Muscle layer of duodenum (tissue), 2 donors: ENCODE measurements around the gene SLC9A5.

Source experiments
- H3K27ac ChIP-seq: one replicate; pipeline ENCODE4 v1.7.0; 2013; ENCODE audit warnings: mild to moderate bottlenecking, low read length
- H3K27me3 ChIP-seq: one replicate; pipeline ENCODE4 v1.7.0; 2013; ENCODE audit warnings: low read depth, mild to moderate bottlenecking, control low read depth, low read length
- H3K36me3 ChIP-seq, 2 donors: one replicate each; pipeline ENCODE4 v1.7.0; 2013; ENCODE audit warnings: low read length in 2 of 2, control low read depth in 1 of 2, mild to moderate bottlenecking in 1 of 2; ENCODE audit not compliant: insufficient read depth in 2 of 2, control insufficient read depth in 1 of 2
- H3K4me1 ChIP-seq, 2 donors: one replicate each; pipeline ENCODE4 v1.7.0; 2013; ENCODE audit warnings: low read length in 2 of 2, mild to moderate bottlenecking in 2 of 2, control low read depth in 1 of 2, moderate library complexity in 1 of 2; ENCODE audit not compliant: insufficient read depth in 2 of 2, control insufficient read depth in 1 of 2
- H3K4me3 ChIP-seq, 2 donors: one replicate each; pipeline ENCODE4 v1.7.0; 2013; ENCODE audit warnings: low read length in 2 of 2, low read depth in 1 of 2, mild to moderate bottlenecking in 1 of 2
- H3K9me3 ChIP-seq, 2 donors: one replicate each; pipeline ENCODE4 v1.7.0; 2013; ENCODE audit warnings: low read length in 2 of 2, control low read depth in 1 of 2, mild to moderate bottlenecking in 1 of 2; ENCODE audit not compliant: control insufficient read depth in 1 of 2
- donor health status: healthy.

The SLC9A5 gene

DNA sequence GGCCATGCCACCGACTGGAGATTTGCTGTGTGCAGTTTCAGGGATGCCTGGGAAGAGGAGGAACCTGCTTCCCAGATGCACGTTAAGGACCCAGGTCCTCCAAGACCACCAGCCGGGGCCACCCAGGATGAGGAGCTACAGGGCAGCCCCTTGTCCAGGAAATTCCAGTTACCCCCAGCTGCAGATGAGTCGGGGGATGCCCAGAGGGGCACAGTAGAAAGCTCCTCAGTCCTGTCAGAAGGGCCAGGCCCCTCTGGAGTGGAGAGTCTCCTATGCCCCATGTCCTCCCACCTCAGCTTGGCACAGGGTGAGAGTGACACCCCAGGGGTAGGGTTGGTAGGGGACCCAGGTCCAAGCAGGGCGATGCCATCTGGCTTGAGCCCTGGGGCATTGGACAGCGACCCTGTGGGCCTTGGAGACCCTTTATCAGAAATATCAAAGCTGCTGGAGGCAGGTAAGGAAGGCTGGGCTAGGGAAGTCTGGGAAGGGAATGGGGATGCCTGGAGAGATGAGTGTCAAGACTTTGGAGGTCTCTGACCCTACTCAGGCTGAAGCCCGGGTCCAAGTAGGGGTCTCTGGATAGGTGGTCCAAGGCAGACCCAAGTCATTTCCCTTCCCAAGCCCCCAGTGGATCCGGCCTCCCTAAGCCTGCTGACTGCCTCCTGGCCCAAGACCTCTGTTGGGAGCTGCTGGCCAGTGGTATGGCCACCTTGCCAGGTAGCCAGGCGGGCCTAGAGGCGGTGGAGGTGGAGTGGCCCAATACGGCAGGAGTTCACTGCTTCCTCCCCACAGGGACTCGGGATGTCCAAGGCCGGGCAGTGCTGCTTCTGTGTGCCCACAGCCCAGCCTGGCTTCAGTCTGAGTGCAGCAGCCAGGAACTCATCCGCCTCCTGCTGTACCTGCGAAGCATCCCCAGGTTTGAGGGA, 31.6 kb downstream of the SLC9A5 start:
- no peaks in the 10 kb centered on the region for H3K9me3 ChIP-seq
- peaks cover 0 to 9% of the 10 kb centered on the region in 2 donors for H3K36me3 ChIP-seq
- no peaks in the 10 kb centered on the region for H3K27me3 ChIP-seq
- H3K27ac ChIP-seq: no peak overlapping the region
- H3K4me3 ChIP-seq: no peak overlapping the region
- peaks cover 4 to 11% of the 10 kb centered on the region in 2 donors for H3K4me1 ChIP-seq

DNA sequence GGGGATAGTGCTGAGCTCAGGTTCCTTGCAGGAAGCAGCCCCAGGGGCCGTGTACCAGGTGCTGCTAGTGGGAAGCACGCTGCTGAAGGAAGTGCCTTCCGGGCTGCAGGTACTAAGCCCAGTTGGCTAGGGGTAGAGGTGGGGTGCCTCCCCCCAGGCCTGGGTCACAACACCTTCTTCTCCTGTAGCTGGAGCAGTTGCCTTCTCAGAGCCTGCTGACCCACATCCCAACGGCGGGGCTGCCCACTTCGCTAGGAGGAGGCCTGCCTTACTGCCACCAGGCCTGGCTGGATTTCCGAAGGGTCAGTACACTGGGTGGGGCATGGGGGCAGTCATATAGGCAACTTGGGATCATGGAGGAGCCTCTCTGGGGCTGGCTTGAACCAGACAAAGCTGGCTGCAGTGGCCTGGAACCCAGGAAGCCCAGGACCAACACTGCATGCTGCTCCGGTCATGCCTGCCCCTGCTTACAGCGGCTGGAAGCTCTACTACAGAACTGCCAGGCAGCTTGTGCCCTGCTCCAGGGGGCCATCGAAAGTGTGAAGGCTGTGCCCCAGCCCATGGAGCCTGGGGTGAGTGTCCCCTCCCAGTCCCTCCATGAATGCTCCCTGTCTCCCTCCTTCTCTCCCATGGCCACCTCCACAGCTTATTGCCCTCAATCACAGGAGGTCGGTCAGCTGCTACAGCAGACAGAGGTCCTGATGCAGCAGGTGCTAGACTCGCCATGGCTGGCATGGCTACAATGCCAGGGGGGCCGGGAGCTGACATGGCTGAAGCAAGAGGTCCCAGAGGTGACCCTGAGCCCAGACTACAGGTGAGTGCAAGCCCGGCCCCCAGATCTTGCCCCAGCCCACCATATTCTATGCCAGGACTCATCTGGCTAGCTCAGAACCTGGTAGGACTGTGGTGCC, 33.0 kb downstream of the SLC9A5 start:
- no peak overlapping the region for H3K27ac ChIP-seq
- H3K36me3 ChIP-seq: peaks cover 0 to 5% of the 10 kb centered on the region in 2 donors
- H3K4me1 ChIP-seq: peaks cover 4 to 11% of the 10 kb centered on the region in 2 donors
- no peak overlapping the region for H3K4me3 ChIP-seq
- H3K27me3 ChIP-seq: no peaks in the 10 kb centered on the region
- no peaks in the 10 kb centered on the region for H3K9me3 ChIP-seq

DNA sequence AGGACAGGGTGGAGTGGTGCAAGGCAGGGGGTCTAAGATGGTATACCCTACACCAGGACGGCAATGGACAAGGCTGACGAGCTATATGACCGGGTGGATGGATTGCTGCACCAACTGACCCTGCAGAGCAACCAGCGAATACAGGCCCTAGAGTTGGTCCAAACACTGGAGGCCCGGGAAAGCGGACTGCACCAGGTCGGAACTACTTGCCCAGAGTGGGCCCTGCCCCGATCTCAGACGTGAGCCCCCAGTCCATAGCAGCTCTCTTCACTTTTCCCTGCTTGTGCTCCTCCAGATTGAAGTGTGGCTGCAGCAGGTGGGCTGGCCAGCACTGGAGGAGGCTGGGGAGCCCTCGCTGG, 33.6 kb downstream of the SLC9A5 start:
- Histone ChIP-seq H3K36me3 (peaks cover 0 to 4% of the 10 kb centered on the region in 2 donors), H3K27ac (no peak overlapping the region), H3K4me1 (peaks cover 4 to 9% of the 10 kb centered on the region in 2 donors), H3K27me3 (no peaks in the 10 kb centered on the region), H3K9me3 (no peaks in the 10 kb centered on the region), H3K4me3 (no peak overlapping the region)

DNA sequence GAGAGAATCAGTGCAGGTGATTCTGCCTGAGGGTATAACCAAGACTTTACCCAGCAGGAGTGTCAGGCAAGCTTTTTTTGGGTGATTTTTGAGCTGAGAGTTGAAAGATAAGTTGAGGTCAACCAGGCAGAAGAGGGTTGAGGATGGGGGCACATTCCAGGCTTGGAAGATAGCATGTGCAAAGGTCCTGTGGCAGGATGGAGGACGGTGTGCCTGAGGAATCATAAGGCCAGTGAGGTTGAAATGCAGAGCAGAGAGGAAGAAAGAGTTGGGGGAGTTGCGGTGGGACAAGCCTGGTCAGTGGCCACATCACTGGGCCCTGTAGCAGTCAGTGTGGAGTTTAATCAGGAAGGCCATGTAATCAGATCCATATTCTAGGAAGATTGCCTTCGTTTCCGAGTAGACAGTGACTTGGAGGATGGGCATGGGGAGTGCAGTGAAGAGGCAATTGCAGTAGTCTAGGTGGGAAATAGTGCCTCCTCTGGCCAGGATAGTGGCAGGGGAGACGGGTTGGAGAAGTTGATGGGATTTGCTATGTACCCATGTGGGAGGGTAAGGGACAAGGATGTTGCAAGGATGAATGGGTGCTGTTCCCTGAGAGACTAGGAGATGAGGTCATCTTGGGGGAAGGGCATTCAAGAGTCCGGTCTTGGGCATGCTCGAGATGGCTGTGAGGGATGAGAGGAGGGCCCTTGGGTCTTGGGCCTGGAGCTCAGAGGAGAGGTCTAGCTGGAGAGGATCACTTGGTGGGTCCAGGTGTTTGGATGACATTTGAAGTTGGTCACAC, 34.5 kb downstream of the SLC9A5 start:
- H3K9me3 ChIP-seq: no peaks in the 10 kb centered on the region
- no peak overlapping the region for H3K27ac ChIP-seq
- H3K4me1 ChIP-seq: peaks cover 0 to 3% of the 10 kb centered on the region in 2 donors
- no peak overlapping the region for H3K4me3 ChIP-seq
- no peaks in the 10 kb centered on the region for H3K27me3 ChIP-seq
- H3K36me3 ChIP-seq: no peaks in the 10 kb centered on the region

DNA sequence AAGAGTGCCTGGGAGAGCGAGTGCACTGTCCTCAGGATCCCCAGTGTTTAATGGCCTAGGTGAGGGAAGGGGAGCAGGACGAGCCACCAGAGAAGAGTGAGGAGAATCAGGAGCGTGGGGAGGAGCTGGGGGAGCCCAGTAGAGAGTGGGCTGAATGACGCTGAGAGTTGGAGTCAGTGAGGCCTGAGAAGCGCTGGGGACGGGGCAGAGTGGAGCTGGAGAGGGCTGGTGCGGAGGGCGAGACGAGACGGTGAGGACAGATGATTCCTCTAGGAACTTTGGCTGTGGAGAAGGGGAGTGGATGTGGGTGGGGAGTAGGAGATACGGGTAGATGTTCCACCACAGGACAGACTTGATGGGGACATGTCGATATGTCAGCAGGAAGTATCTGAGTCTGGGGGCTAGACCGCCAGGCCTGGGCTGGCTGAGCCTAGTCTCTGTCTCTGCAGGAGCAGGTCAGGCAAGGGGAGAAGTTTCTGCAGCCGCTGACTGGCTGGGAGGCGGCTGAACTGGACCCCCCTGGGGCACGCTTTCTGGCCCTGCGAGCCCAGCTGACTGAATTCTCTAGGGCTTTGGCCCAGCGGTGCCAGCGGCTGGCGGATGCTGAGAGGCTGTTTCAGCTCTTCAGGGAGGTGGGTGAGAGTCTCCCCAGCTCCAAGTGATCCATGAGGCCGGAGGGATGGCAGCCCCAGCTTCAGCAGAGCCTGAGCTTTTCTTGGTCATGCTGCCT, 35.2 kb downstream of the SLC9A5 start:
- Histone ChIP-seq H3K4me3 (no peak overlapping the region), H3K36me3 (no peaks in the 10 kb centered on the region), H3K9me3 (no peaks in the 10 kb centered on the region), H3K27me3 (no peaks in the 10 kb centered on the region), H3K27ac (no peak overlapping the region), H3K4me1 (no peaks in the 10 kb centered on the region)

DNA sequence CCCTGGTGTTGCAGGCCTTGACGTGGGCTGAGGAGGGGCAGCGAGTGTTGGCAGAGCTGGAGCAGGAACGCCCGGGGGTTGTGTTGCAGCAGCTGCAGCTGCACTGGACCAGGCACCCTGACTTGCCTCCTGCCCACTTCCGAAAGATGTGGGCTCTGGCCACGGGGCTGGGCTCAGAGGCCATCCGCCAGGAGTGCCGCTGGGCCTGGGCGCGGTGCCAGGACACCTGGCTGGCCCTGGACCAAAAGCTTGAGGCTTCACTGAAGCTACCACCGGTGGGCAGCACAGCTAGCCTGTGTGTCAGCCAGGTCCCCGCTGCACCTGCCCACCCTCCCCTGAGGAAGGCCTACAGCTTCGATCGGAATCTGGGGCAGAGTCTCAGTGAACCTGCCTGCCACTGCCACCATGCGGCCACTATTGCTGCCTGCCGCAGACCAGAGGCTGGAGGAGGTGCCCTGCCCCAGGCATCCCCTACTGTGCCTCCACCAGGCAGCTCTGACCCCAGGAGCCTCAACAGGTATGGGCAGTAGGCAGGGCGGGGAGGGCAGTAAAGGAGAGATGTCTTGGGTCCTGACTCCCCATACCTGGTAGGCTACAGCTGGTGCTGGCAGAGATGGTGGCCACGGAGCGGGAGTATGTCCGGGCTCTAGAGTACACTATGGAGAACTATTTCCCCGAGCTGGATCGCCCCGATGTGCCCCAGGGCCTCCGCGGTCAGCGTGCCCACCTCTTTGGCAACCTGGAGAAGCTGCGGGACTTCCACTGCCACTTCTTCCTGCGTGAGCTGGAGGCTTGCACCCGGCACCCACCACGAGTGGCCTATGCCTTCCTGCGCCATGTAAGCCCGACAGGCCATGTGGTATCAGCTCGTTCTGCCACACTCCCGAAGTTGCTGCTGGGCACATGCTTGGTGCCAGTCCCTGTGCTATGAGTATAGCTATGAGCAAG, 36.2 kb downstream of the SLC9A5 start:
- Histone ChIP-seq H3K4me3 (no peak overlapping the region), H3K36me3 (no peaks in the 10 kb centered on the region), H3K4me1 (no peaks in the 10 kb centered on the region), H3K9me3 (no peaks in the 10 kb centered on the region), H3K27me3 (no peaks in the 10 kb centered on the region), H3K27ac (no peak overlapping the region)

DNA sequence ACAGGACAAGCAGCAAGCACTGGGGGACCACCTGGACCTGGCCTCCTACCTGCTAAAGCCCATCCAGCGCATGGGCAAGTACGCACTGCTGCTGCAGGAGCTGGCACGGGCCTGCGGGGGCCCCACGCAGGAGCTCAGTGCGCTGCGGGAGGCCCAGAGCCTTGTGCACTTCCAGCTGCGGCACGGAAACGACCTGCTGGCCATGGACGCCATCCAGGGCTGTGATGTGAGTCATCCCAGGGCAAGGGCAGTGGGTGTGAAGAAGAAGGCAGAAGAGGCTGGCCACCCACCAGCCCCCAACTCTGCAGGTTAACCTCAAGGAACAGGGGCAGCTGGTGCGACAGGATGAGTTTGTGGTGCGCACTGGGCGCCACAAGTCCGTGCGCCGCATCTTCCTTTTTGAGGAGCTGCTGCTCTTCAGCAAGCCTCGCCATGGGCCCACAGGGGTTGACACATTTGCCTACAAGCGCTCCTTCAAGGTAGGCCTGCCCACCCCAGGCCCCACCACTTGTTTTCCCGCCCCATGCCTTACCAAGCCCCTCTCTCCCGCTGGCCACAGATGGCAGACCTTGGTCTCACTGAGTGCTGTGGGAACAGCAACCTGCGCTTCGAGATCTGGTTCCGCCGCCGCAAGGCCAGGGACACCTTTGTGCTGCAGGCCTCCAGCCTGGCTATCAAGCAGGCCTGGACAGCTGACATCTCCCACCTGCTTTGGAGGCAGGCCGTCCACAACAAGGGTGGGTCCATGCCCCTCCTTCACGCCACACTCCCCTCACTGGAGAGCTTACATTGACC, 37.9 kb downstream of the SLC9A5 start:
- Histone ChIP-seq H3K4me1 (no peaks in the 10 kb centered on the region), H3K4me3 (no peak overlapping the region), H3K27me3 (no peaks in the 10 kb centered on the region), H3K36me3 (no peaks in the 10 kb centered on the region), H3K9me3 (no peaks in the 10 kb centered on the region), H3K27ac (no peak overlapping the region)

DNA sequence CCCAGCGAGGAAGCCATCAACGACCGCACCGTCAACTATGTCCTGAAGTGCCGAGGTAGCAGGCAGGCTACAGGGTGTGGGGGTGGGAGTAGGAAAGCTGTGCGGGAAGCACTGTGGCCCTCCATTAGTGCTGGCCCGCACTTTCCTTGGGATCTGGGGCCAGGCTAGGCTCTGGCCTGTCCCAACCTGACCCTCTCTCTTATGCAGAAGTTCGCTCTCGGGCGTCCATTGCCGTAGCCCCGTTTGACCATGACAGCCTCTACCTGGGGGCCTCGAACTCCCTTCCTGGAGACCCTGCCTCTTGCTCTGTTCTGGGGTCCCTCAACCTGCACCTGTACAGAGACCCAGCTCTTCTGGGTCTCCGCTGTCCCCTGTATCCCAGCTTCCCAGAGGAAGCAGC, 39.2 kb downstream of the SLC9A5 start:
- Histone ChIP-seq H3K9me3 (no peaks in the 10 kb centered on the region), H3K27me3 (no peaks in the 10 kb centered on the region), H3K27ac (no peak overlapping the region), H3K36me3 (no peaks in the 10 kb centered on the region), H3K4me3 (no peak overlapping the region), H3K4me1 (no peaks in the 10 kb centered on the region)

DNA sequence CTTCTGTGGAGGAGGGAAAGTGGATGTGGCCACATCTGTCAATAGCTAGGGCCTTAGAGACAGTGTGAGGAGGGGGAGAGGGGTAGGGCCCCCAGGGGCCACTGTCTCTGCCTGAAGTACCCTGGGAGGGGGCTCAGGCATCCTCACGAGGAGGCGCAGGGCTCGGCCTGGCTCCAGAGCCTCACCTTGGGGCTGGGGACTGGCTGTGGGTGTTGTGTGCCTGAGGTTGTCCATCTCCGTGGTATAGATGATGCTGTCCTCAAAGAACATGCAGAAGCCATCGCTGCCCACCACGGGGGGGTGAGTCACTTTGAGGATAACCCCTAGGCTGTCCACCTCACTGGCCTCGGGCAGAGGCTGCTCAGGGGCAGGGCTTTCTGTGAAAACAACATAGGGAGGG, 42.7 kb downstream of the SLC9A5 start:
- Histone ChIP-seq H3K27me3 (no peaks in the 10 kb centered on the region), H3K4me1 (no peaks in the 10 kb centered on the region), H3K27ac (no peak overlapping the region), H3K36me3 (no peaks in the 10 kb centered on the region), H3K9me3 (no peaks in the 10 kb centered on the region), H3K4me3 (no peak overlapping the region)
